WTC11 (cell line): ENCODE measurements around the gene ATP10D. TPM values are rescaled to one million over a fixed set of nuclear protein-coding genes. Genes with fewer than 3 reads are reported as not detected.

ENCODE experiments used
- ATAC-seq: fragments of 200-7000 bp; cut with Tn5 transposase; 2 replicates; pipeline ENCODE4 v1.10.0; 2021; ENCODE audit warnings: mild to moderate bottlenecking, moderate library complexity
- CTCF ChIA-PET: fragments of 300-600 bp; sonication (Branson Sonifier 250); formaldehyde crosslinking; loops from one replicate; lab custom pipeline; 2021; ENCODE audit warnings: antibody characterized with exemption; lab: Charles Lee
- POLR2A ChIA-PET: fragments of 350-600 bp; sonication (Branson Sonifier 250); formaldehyde crosslinking; loops from one replicate; lab custom pipeline; 2021; ENCODE audit warnings: antibody characterized with exemption; lab: Charles Lee
- DNase-seq: peaks from one replicate; pipeline ENCODE4 v3.0.0; 2021; ENCODE audit warnings: low spot score
- H3K27ac Mint-ChIP-seq: 2 replicates; pipeline ENCODE4 v1.8.0; 2021; ENCODE audit warnings: mixed read lengths
- H3K27me3 Mint-ChIP-seq: 2 replicates; pipeline ENCODE4 v1.8.0; 2021; ENCODE audit warnings: low read depth, mild to moderate bottlenecking, moderate library complexity, mixed read lengths
- H3K36me3 Mint-ChIP-seq: 2 replicates; pipeline ENCODE4 v1.8.0; 2021; ENCODE audit warnings: mixed read lengths
- H3K4me1 Mint-ChIP-seq: 2 replicates; pipeline ENCODE4 v1.8.0; 2022; ENCODE audit warnings: mixed read lengths
- H3K4me3 Mint-ChIP-seq: 2 replicates; pipeline ENCODE4 v1.8.0; 2021; ENCODE audit warnings: mild to moderate bottlenecking, moderate library complexity, mixed read lengths
- H3K9me3 Mint-ChIP-seq: 2 replicates; pipeline ENCODE4 v1.8.0; 2021; ENCODE audit warnings: mixed read lengths
- FOXP1 ChIP-seq: sonication (generic); formaldehyde crosslinking; IDR thresholded peaks from 2 replicates; pipeline ENCODE4 v1.8.0; 2022; ENCODE audit warnings: missing genetic modification reagents, mild to moderate bottlenecking, moderate library complexity, borderline replicate concordance
- IRF2 ChIP-seq: sonication (generic); formaldehyde crosslinking; IDR thresholded peaks from 2 replicates; pipeline ENCODE4 v1.8.0; 2022; ENCODE audit warnings: low read depth, missing genetic modification reagents, borderline replicate concordance
- JAZF1 ChIP-seq: fragments of 250-450 bp; sonication (Bioruptor Pico); IDR thresholded peaks from 2 replicates; pipeline ENCODE4 v1.9.0; 2021; ENCODE audit warnings: moderate library complexity, mild to moderate bottlenecking, inconsistent platforms
- NR1H2 ChIP-seq: sonication (generic); formaldehyde crosslinking; IDR thresholded peaks from 2 replicates; pipeline ENCODE4 v1.9.0; 2021; ENCODE audit warnings: mild to moderate bottlenecking, moderate library complexity, missing genetic modification reagents
- PRRX2 ChIP-seq: fragments of 250-450 bp; sonication (Bioruptor Pico); IDR thresholded peaks from 2 replicates; pipeline ENCODE4 v1.8.0; 2021; ENCODE audit warnings: mild to moderate bottlenecking
- RELA ChIP-seq: sonication (generic); formaldehyde crosslinking; IDR thresholded peaks from 2 replicates; pipeline ENCODE4 v1.8.1; 2022; ENCODE audit warnings: missing genetic modification reagents, mild to moderate bottlenecking, borderline replicate concordance
- TCF7 ChIP-seq: sonication (generic); formaldehyde crosslinking; IDR thresholded peaks from 2 replicates; pipeline ENCODE4 v1.8.0; 2022; ENCODE audit warnings: mild to moderate bottlenecking, low read depth, missing genetic modification reagents, moderate library complexity
- total RNA-seq: library from RNA; stranded (reverse); gene quantifications from 3 replicates; pipeline ENCODE4 v1.2.3, GENCODE V29; 2021
- TF ChIP-seq, protein P1 (sequence below): sonication (generic); formaldehyde crosslinking; IDR thresholded peaks from 2 replicates; pipeline ENCODE4 v1.8.1; 2023; ENCODE audit warnings: mild to moderate bottlenecking, missing genetic modification reagents, moderate library complexity
- TF ChIP-seq, protein P2 (sequence below): sonication (generic); formaldehyde crosslinking; conservative IDR thresholded peaks from 2 replicates; pipeline ENCODE4 v1.8.1; 2023; ENCODE audit warnings: mild to moderate bottlenecking, low read depth, missing genetic modification reagents, moderate library complexity
- TF ChIP-seq, protein P3 (sequence below): fragments of 200-600 bp; IDR thresholded peaks from 2 replicates; pipeline ENCODE4 v1.8.0; 2022; ENCODE audit warnings: antibody characterized with exemption
- TF ChIP-seq, protein P4 (sequence below): sonication (generic); formaldehyde crosslinking; IDR thresholded peaks from 2 replicates; pipeline ENCODE4 v1.8.1; 2022; ENCODE audit warnings: low read depth, missing genetic modification reagents, borderline replicate concordance
- TF ChIP-seq, protein P5 (sequence below): fragments of 250-450 bp; sonication (Bioruptor Pico); IDR thresholded peaks from 2 replicates; pipeline ENCODE4 v1.9.0; 2021; ENCODE audit warnings: mild to moderate bottlenecking
- TF ChIP-seq, protein P6 (sequence below): sonication (generic); formaldehyde crosslinking; IDR thresholded peaks from 2 replicates; pipeline ENCODE4 v1.8.1; 2023; ENCODE audit warnings: mild to moderate bottlenecking, missing genetic modification reagents, moderate library complexity
- TF ChIP-seq, protein P7 (sequence below): sonication (generic); formaldehyde crosslinking; IDR thresholded peaks from 2 replicates; pipeline ENCODE4 v1.8.1; 2023; ENCODE audit warnings: mild to moderate bottlenecking, missing genetic modification reagents
- TF ChIP-seq, protein P8 (sequence below): sonication (generic); formaldehyde crosslinking; IDR thresholded peaks from 2 replicates; pipeline ENCODE4 v1.8.0; 2022; ENCODE audit warnings: mild to moderate bottlenecking, missing genetic modification reagents
- TF ChIP-seq, protein P9 (sequence below): sonication (generic); formaldehyde crosslinking; IDR thresholded peaks from 2 replicates; pipeline ENCODE4 v1.8.1; 2023; ENCODE audit warnings: mild to moderate bottlenecking, missing genetic modification reagents, borderline replicate concordance
- TF ChIP-seq, protein P10 (sequence below): sonication (generic); formaldehyde crosslinking; IDR thresholded peaks from 2 replicates; pipeline ENCODE4 v1.8.0; 2022; ENCODE audit warnings: mild to moderate bottlenecking, missing genetic modification reagents

Gene ATP10D
- total RNA-seq, 1 experiment from 2014 or later = 3.1 TPM

DNA sequence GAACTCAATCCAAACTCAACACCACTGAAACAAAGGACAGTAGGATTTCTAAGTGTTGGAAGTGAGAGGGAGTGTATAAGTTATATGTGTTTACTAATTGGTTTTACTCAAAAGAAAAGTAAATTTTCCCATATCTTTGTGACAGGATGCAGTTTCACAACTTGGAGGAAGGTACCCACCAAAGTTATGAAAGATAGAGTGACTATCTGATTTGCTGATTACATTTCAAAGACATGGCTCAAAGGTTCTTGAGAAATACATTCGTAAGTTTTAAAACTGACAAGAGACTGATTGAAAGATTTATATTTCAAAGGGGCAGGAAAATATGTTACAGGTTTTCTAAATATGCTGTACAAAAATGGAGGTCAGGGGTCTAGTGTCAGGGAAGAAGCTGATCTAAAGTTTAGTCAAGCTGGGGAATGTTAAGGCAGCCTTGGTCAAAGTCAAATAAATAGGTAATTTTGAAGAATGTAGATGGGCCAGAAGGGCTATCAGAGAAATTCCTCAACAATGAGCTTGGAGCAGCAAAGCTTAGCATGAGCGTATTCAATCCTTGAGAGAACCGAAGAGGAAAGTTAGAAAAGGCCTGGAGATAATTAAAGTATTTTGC lies 11.8 kb upstream of the ATP10D start (continued):
- TF ChIP-seq FOXP1 = no peak
- no peak for TF ChIP-seq TCF7
- TF ChIP-seq, protein P1, sequence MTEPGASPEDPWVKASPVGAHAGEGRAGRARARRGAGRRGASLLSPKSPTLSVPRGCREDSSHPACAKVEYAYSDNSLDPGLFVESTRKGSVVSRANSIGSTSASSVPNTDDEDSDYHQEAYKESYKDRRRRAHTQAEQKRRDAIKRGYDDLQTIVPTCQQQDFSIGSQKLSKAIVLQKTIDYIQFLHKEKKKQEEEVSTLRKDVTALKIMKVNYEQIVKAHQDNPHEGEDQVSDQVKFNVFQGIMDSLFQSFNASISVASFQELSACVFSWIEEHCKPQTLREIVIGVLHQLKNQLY (CRISPR knock-in tag) = no peak
- TF ChIP-seq, protein P2, sequence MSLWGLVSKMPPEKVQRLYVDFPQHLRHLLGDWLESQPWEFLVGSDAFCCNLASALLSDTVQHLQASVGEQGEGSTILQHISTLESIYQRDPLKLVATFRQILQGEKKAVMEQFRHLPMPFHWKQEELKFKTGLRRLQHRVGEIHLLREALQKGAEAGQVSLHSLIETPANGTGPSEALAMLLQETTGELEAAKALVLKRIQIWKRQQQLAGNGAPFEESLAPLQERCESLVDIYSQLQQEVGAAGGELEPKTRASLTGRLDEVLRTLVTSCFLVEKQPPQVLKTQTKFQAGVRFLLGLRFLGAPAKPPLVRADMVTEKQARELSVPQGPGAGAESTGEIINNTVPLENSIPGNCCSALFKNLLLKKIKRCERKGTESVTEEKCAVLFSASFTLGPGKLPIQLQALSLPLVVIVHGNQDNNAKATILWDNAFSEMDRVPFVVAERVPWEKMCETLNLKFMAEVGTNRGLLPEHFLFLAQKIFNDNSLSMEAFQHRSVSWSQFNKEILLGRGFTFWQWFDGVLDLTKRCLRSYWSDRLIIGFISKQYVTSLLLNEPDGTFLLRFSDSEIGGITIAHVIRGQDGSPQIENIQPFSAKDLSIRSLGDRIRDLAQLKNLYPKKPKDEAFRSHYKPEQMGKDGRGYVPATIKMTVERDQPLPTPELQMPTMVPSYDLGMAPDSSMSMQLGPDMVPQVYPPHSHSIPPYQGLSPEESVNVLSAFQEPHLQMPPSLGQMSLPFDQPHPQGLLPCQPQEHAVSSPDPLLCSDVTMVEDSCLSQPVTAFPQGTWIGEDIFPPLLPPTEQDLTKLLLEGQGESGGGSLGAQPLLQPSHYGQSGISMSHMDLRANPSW (CRISPR knock-in tag) = no peak
- no peak for TF ChIP-seq PRRX2
- TF ChIP-seq, all 79 proteins: peak for 0

DNA sequence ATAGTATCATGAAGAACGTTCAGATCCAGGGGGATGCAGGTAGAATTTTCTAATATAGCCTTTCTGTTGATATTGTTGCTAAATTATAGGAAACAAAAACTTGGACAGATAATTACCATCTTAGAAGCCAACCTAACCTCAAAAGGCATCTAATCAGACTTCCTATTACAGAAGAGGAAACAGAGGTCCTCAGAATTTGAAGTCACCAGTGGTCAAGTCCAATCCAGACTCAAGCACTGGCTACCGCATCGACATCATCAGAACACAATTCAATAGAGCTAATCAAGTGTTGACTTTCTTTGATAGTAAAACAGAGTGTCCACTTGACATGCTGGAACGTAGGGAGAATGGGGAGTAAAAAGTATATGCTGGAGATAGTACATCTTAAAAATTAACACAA lies 10.3 kb upstream of the ATP10D start:
- no peaks in the 10 kb centered on the region for H3K9me3 Mint-ChIP-seq
- no peaks in the 10 kb centered on the region for H3K27me3 Mint-ChIP-seq
- ChIA-PET CTCF (no interaction called here), POLR2A (no interaction called here)
- no peaks in the 10 kb centered on the region for H3K36me3 Mint-ChIP-seq
- peaks cover 18% of the 10 kb centered on the region for H3K4me1 Mint-ChIP-seq
- H3K27ac Mint-ChIP-seq = no peak overlapping the region
- no peak overlapping the region for H3K4me3 Mint-ChIP-seq
- ATAC-seq (no peak), DNase-seq (no peak)
- TF ChIP-seq IRF2 (CRISPR knock-in tag) = no peak
- TF ChIP-seq, protein P3, sequence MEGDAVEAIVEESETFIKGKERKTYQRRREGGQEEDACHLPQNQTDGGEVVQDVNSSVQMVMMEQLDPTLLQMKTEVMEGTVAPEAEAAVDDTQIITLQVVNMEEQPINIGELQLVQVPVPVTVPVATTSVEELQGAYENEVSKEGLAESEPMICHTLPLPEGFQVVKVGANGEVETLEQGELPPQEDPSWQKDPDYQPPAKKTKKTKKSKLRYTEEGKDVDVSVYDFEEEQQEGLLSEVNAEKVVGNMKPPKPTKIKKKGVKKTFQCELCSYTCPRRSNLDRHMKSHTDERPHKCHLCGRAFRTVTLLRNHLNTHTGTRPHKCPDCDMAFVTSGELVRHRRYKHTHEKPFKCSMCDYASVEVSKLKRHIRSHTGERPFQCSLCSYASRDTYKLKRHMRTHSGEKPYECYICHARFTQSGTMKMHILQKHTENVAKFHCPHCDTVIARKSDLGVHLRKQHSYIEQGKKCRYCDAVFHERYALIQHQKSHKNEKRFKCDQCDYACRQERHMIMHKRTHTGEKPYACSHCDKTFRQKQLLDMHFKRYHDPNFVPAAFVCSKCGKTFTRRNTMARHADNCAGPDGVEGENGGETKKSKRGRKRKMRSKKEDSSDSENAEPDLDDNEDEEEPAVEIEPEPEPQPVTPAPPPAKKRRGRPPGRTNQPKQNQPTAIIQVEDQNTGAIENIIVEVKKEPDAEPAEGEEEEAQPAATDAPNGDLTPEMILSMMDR = no peak
- TF ChIP-seq, protein P4, sequence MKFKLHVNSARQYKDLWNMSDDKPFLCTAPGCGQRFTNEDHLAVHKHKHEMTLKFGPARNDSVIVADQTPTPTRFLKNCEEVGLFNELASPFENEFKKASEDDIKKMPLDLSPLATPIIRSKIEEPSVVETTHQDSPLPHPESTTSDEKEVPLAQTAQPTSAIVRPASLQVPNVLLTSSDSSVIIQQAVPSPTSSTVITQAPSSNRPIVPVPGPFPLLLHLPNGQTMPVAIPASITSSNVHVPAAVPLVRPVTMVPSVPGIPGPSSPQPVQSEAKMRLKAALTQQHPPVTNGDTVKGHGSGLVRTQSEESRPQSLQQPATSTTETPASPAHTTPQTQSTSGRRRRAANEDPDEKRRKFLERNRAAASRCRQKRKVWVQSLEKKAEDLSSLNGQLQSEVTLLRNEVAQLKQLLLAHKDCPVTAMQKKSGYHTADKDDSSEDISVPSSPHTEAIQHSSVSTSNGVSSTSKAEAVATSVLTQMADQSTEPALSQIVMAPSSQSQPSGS = no peak
- no peak for TF ChIP-seq NR1H2
- TF ChIP-seq, protein P5, sequence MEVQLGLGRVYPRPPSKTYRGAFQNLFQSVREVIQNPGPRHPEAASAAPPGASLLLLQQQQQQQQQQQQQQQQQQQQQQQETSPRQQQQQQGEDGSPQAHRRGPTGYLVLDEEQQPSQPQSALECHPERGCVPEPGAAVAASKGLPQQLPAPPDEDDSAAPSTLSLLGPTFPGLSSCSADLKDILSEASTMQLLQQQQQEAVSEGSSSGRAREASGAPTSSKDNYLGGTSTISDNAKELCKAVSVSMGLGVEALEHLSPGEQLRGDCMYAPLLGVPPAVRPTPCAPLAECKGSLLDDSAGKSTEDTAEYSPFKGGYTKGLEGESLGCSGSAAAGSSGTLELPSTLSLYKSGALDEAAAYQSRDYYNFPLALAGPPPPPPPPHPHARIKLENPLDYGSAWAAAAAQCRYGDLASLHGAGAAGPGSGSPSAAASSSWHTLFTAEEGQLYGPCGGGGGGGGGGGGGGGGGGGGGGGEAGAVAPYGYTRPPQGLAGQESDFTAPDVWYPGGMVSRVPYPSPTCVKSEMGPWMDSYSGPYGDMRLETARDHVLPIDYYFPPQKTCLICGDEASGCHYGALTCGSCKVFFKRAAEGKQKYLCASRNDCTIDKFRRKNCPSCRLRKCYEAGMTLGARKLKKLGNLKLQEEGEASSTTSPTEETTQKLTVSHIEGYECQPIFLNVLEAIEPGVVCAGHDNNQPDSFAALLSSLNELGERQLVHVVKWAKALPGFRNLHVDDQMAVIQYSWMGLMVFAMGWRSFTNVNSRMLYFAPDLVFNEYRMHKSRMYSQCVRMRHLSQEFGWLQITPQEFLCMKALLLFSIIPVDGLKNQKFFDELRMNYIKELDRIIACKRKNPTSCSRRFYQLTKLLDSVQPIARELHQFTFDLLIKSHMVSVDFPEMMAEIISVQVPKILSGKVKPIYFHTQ = no peak
- TF ChIP-seq, protein P6, sequence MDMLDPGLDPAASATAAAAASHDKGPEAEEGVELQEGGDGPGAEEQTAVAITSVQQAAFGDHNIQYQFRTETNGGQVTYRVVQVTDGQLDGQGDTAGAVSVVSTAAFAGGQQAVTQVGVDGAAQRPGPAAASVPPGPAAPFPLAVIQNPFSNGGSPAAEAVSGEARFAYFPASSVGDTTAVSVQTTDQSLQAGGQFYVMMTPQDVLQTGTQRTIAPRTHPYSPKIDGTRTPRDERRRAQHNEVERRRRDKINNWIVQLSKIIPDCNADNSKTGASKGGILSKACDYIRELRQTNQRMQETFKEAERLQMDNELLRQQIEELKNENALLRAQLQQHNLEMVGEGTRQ (CRISPR knock-in tag) = no peak
- no peak for TF ChIP-seq JAZF1 (CRISPR knock-in tag)
- TF ChIP-seq, protein P7, sequence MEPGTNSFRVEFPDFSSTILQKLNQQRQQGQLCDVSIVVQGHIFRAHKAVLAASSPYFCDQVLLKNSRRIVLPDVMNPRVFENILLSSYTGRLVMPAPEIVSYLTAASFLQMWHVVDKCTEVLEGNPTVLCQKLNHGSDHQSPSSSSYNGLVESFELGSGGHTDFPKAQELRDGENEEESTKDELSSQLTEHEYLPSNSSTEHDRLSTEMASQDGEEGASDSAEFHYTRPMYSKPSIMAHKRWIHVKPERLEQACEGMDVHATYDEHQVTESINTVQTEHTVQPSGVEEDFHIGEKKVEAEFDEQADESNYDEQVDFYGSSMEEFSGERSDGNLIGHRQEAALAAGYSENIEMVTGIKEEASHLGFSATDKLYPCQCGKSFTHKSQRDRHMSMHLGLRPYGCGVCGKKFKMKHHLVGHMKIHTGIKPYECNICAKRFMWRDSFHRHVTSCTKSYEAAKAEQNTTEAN = no peak
- TF ChIP-seq, protein P8, sequence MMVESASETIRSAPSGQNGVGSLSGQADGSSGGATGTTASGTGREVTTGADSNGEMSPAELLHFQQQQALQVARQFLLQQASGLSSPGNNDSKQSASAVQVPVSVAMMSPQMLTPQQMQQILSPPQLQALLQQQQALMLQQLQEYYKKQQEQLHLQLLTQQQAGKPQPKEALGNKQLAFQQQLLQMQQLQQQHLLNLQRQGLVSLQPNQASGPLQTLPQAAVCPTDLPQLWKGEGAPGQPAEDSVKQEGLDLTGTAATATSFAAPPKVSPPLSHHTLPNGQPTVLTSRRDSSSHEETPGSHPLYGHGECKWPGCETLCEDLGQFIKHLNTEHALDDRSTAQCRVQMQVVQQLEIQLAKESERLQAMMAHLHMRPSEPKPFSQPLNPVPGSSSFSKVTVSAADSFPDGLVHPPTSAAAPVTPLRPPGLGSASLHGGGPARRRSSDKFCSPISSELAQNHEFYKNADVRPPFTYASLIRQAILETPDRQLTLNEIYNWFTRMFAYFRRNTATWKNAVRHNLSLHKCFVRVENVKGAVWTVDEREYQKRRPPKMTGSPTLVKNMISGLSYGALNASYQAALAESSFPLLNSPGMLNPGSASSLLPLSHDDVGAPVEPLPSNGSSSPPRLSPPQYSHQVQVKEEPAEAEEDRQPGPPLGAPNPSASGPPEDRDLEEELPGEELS = no peak
- TF ChIP-seq, protein P9, sequence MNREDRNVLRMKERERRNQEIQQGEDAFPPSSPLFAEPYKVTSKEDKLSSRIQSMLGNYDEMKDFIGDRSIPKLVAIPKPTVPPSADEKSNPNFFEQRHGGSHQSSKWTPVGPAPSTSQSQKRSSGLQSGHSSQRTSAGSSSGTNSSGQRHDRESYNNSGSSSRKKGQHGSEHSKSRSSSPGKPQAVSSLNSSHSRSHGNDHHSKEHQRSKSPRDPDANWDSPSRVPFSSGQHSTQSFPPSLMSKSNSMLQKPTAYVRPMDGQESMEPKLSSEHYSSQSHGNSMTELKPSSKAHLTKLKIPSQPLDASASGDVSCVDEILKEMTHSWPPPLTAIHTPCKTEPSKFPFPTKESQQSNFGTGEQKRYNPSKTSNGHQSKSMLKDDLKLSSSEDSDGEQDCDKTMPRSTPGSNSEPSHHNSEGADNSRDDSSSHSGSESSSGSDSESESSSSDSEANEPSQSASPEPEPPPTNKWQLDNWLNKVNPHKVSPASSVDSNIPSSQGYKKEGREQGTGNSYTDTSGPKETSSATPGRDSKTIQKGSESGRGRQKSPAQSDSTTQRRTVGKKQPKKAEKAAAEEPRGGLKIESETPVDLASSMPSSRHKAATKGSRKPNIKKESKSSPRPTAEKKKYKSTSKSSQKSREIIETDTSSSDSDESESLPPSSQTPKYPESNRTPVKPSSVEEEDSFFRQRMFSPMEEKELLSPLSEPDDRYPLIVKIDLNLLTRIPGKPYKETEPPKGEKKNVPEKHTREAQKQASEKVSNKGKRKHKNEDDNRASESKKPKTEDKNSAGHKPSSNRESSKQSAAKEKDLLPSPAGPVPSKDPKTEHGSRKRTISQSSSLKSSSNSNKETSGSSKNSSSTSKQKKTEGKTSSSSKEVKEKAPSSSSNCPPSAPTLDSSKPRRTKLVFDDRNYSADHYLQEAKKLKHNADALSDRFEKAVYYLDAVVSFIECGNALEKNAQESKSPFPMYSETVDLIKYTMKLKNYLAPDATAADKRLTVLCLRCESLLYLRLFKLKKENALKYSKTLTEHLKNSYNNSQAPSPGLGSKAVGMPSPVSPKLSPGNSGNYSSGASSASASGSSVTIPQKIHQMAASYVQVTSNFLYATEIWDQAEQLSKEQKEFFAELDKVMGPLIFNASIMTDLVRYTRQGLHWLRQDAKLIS = no peak
- TF ChIP-seq, protein P10, sequence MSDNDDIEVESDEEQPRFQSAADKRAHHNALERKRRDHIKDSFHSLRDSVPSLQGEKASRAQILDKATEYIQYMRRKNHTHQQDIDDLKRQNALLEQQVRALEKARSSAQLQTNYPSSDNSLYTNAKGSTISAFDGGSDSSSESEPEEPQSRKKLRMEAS (CRISPR knock-in tag) = no peak
- no peak for TF ChIP-seq RELA (CRISPR knock-in tag)
